ENCODE data around the gene AAGAB.

Gene AAGAB

GRCh38 chr15:67179411-67179995 lies 75.0 kb downstream of the AAGAB start:
- H3K79me2 ChIP-seq (ENCODE audit: insufficient read depth, low read length), result no peaks in the 10 kb centered on the region
- H3F3A ChIP-seq (ENCODE audit: insufficient read depth), result no peaks in the 10 kb centered on the region
- no peak overlapping the region for H3K27ac ChIP-seq (ENCODE audit: low read depth, low read length)
- no peaks in the 10 kb centered on the region for H3K9me3 ChIP-seq (ENCODE audit: insufficient read depth, low read length)
- TF ChIP-seq EZH2phosphoT487 (conservative IDR thresholded peaks at IDR 0.05; ENCODE audit: low read length) (no peak), CTCF (IDR thresholded peaks at IDR 0.05; ENCODE audit: insufficient read depth, low read length, poor library complexity, severe bottlenecking) (no peak)
- no peak overlapping the region for H3K4me2 ChIP-seq (ENCODE audit: low read depth, low read length, poor library complexity, severe bottlenecking)
- no peaks in the 10 kb centered on the region for H3K36me3 ChIP-seq (ENCODE audit: low read length)
- no peak overlapping the region for H3K4me3 ChIP-seq (ENCODE audit: insufficient read depth, low read length, poor library complexity, severe bottlenecking)
- no peak overlapping the region for H3K9ac ChIP-seq (ENCODE audit: low read length)
- no peaks in the 10 kb centered on the region for H3K27me3 ChIP-seq (ENCODE audit: low read length)
- no peak overlapping the region for H2AFZ ChIP-seq (ENCODE audit: low read depth, low read length, severe bottlenecking)
- H4K20me1 ChIP-seq (ENCODE audit: low read depth, low read length), result no peaks in the 10 kb centered on the region
- H3K9me2 ChIP-seq (replicated peaks; ENCODE audit: insufficient read depth, low read length), result no peaks in the 10 kb centered on the region

- Histone ChIP-seq H3K9ac (ENCODE audit: low read length) (no peak overlapping the region), H3K9me2 (replicated peaks; ENCODE audit: insufficient read depth, low read length) (no peaks in the 10 kb centered on the region), H3F3A (ENCODE audit: insufficient read depth) (no peaks in the 10 kb centered on the region), H4K20me1 (ENCODE audit: low read depth, low read length) (no peaks in the 10 kb centered on the region), H3K4me2 (ENCODE audit: low read depth, low read length, poor library complexity, severe bottlenecking) (no peak overlapping the region), H3K27me3 (ENCODE audit: low read length) (no peaks in the 10 kb centered on the region), H3K79me2 (ENCODE audit: insufficient read depth, low read length) (no peaks in the 10 kb centered on the region), H2AFZ (ENCODE audit: low read depth, low read length, severe bottlenecking) (no peak overlapping the region), H3K27ac (ENCODE audit: low read depth, low read length) (no peak overlapping the region), H3K36me3 (ENCODE audit: low read length) (no peaks in the 10 kb centered on the region), H3K9me3 (ENCODE audit: insufficient read depth, low read length) (no peaks in the 10 kb centered on the region), H3K4me3 (ENCODE audit: insufficient read depth, low read length, poor library complexity, severe bottlenecking) (no peak overlapping the region)
- TF ChIP-seq EZH2phosphoT487 (conservative IDR thresholded peaks at IDR 0.05; ENCODE audit: low read length) (no peak), CTCF (IDR thresholded peaks at IDR 0.05; ENCODE audit: insufficient read depth, low read length, poor library complexity, severe bottlenecking) (no peak)
Observed at GRCh38 chr15:67178569-67179210, 75.8 kb downstream of the AAGAB start.

GRCh38 chr15:67177752-67178151 lies 76.7 kb downstream of the AAGAB start:
- Histone ChIP-seq H3K36me3 (ENCODE audit: low read length) (no peaks in the 10 kb centered on the region), H3K27ac (ENCODE audit: low read depth, low read length) (no peak overlapping the region), H3K4me3 (ENCODE audit: insufficient read depth, low read length, poor library complexity, severe bottlenecking) (no peak overlapping the region), H3K9me3 (ENCODE audit: insufficient read depth, low read length) (no peaks in the 10 kb centered on the region), H3K9ac (ENCODE audit: low read length) (no peak overlapping the region), H4K20me1 (ENCODE audit: low read depth, low read length) (no peaks in the 10 kb centered on the region), H3K27me3 (ENCODE audit: low read length) (no peaks in the 10 kb centered on the region), H3K9me2 (replicated peaks; ENCODE audit: insufficient read depth, low read length) (no peaks in the 10 kb centered on the region), H3K4me2 (ENCODE audit: low read depth, low read length, poor library complexity, severe bottlenecking) (no peak overlapping the region), H3F3A (ENCODE audit: insufficient read depth) (no peaks in the 10 kb centered on the region), H2AFZ (ENCODE audit: low read depth, low read length, severe bottlenecking) (no peak overlapping the region), H3K79me2 (ENCODE audit: insufficient read depth, low read length) (no peaks in the 10 kb centered on the region)
- TF ChIP-seq EZH2phosphoT487 (conservative IDR thresholded peaks at IDR 0.05; ENCODE audit: low read length) (no peak), CTCF (IDR thresholded peaks at IDR 0.05; ENCODE audit: insufficient read depth, low read length, poor library complexity, severe bottlenecking) (no peak)

Measured in SU-DHL-6 (cell line).